Esophagus squamous epithelium (tissue), 5 donors: ENCODE measurements around the gene HTR1D. TPM values are rescaled to one million over a fixed set of nuclear protein-coding genes. Genes with fewer than 3 reads are reported as not detected.

ENCODE experiments used
- DNase-seq: peaks from one replicate; lab custom pipeline; 2025; lab: John Stamatoyannopoulos, UW
- H3K27ac ChIP-seq, 4 donors: fragments of 200-600 bp; sonication (generic); one replicate each; pipeline ENCODE4 v1.5.1; 2016 to 2019; ENCODE audit warnings: mild to moderate bottlenecking in 1 of 4
- H3K27me3 ChIP-seq, 4 donors: fragments of 200-600 bp; sonication (generic); 1 replicate in 3 of 4; 2 replicates in 1 of 4; pipeline versions ENCODE4 v1.5.1 to v1.6.0; 2017 to 2021; ENCODE audit warnings: antibody characterized with exemption in 1 of 4
- H3K36me3 ChIP-seq, 3 donors: fragments of 200-600 bp; sonication (generic); one replicate each; pipeline ENCODE4 v1.5.1; 2016 to 2019
- H3K4me1 ChIP-seq, 3 donors: fragments of 200-600 bp; sonication (generic); one replicate each; pipeline ENCODE4 v1.5.1; 2017 to 2019
- H3K4me3 ChIP-seq, 4 donors: fragments of 200-600 bp; sonication (generic); 1 replicate in 3 of 4; 2 replicates in 1 of 4; pipeline ENCODE4 v1.5.1; 2016 to 2019; ENCODE audit warnings: mild to moderate bottlenecking in 2 of 4, moderate library complexity in 1 of 4
- H3K9me3 ChIP-seq, 3 donors: fragments of 200-600 bp; sonication (generic); one replicate each; pipeline ENCODE4 v1.5.1; 2016 to 2019
- CTCF ChIP-seq, 6 experiments: fragments of 450-650 bp in 4 of 6; fragments of 200-600 bp in 2 of 6; sonication (generic) in 2 of 6; IDR thresholded peaks; one replicate each; pipeline ENCODE4 v1.5.1; 2016 to 2019; ENCODE audit warnings: antibody characterized with exemption in 6 of 6, mild to moderate bottlenecking in 4 of 6, moderate library complexity in 4 of 6
- POLR2A ChIP-seq, 4 donors: fragments of 450-650 bp; IDR thresholded peaks; one replicate each; pipeline ENCODE4 v1.6.1; 2017; ENCODE audit warnings: antibody characterized with exemption in 4 of 4, mild to moderate bottlenecking in 4 of 4, moderate library complexity in 3 of 4
- WGBS, 2 donors: methylation state at CpG; one replicate each; pipeline ENCODE4 v1.1.5; 2018; 5-methylcytosine and 5-hydroxymethylcytosine counted together
- intact Hi-C: fragments of 100-400 bp; cut with DNase I; formaldehyde crosslinking; loops from one replicate; pipeline ENCODE4 v1.15.0; 2022
- total RNA-seq, 4 donors: library from RNA; depleted of rRNA; stranded (reverse); fragments of >200 nt; gene quantifications; one replicate each; pipeline ENCODE4 v1.1.0, GENCODE V29; 2016
- donor health status: DM: yes; HTN: yes; CAD: no.

Gene HTR1D
- total RNA-seq, 4 donors from 2014 or later, result not detected

GRCh38 chr1:23159963-23160877, 57.1 kb downstream of the HTR1D start:
- Histone ChIP-seq H3K27me3 (no peaks in the 10 kb centered on the region), H3K4me1 (peaks cover 0 to 41% (median 15%) of the 10 kb centered on the region in 3 donors), H3K27ac (no peak overlapping the region), H3K9me3 (no peaks in the 10 kb centered on the region), H3K36me3 (no peaks in the 10 kb centered on the region), H3K4me3 (no peak overlapping the region)
- intact Hi-C loops, result no loop called here
- no peak for DNase-seq
- 77 to 80% methylated on average over 5 of the region's 5 CpGs for WGBS, 2 donors
- no peak for TF ChIP-seq CTCF (IDR thresholded peaks at IDR 0.05)

GRCh38 chr1:23156940-23157339, 60.4 kb downstream of the HTR1D start:
- H3K36me3 ChIP-seq, result no peaks in the 10 kb centered on the region
- no peak for TF ChIP-seq CTCF (IDR thresholded peaks at IDR 0.05)
- no peak for TF ChIP-seq POLR2A (IDR thresholded peaks at IDR 0.05)
- no peak for DNase-seq
- intact Hi-C loops, result no loop called here
- H3K4me3 ChIP-seq, result no peak overlapping the region
- H3K4me1 ChIP-seq, result peaks cover 0 to 12% (median 3%) of the 10 kb centered on the region in 3 donors
- no peak overlapping the region for H3K27ac ChIP-seq
- H3K9me3 ChIP-seq, result no peaks in the 10 kb centered on the region
- no peaks in the 10 kb centered on the region for H3K27me3 ChIP-seq
- WGBS, 2 donors, result 91 to 94% methylated on average over 4 of the region's 4 CpGs

GRCh38 chr1:23152966-23153684, 64.2 kb downstream of the HTR1D start:
- H3K4me1 ChIP-seq, result peaks cover 0 to 39% (median 18%) of the 10 kb centered on the region in 3 donors
- H3K27me3 ChIP-seq, result no peaks in the 10 kb centered on the region
- WGBS, 2 donors, result 70 to 86% methylated on average over 1 of the region's 1 CpG
- H3K27ac ChIP-seq, result no peak overlapping the region
- H3K9me3 ChIP-seq, result no peaks in the 10 kb centered on the region
- intact Hi-C loops, result no loop called here
- H3K36me3 ChIP-seq, result no peaks in the 10 kb centered on the region
- TF ChIP-seq CTCF (IDR thresholded peaks at IDR 0.05) (no peak), POLR2A (IDR thresholded peaks at IDR 0.05) (no peak)
- no peak for DNase-seq
- no peak overlapping the region for H3K4me3 ChIP-seq

GRCh38 chr1:23150742-23151141, 66.6 kb downstream of the HTR1D start:
- H3K27ac ChIP-seq, result no peak overlapping the region

More at GRCh38 chr1:23150742-23151141, 66.6 kb downstream of the HTR1D start:
- 92% methylated on average over 5 of the region's 5 CpGs for WGBS, 2 donors
- H3K36me3 ChIP-seq, result peaks cover 0 to 11% (median 0%) of the 10 kb centered on the region in 3 donors
- no peak for DNase-seq
- H3K27me3 ChIP-seq, result no peaks in the 10 kb centered on the region
- no peaks in the 10 kb centered on the region for H3K9me3 ChIP-seq
- peaks cover 0 to 37% (median 22%) of the 10 kb centered on the region in 3 donors for H3K4me1 ChIP-seq
- TF ChIP-seq CTCF (IDR thresholded peaks at IDR 0.05) (no peak), POLR2A (IDR thresholded peaks at IDR 0.05) (no peak)
- H3K4me3 ChIP-seq, result no peak overlapping the region
- intact Hi-C loops, result no loop called here
